Measurements from ENCODE around the gene CSNK1A1.
"Not testable (repeated sequence)": the region's sequence is repeated elsewhere in the genome, so short reads cannot be mapped to it uniquely, and the experiment has no call there.

Gene CSNK1A1

DNA sequence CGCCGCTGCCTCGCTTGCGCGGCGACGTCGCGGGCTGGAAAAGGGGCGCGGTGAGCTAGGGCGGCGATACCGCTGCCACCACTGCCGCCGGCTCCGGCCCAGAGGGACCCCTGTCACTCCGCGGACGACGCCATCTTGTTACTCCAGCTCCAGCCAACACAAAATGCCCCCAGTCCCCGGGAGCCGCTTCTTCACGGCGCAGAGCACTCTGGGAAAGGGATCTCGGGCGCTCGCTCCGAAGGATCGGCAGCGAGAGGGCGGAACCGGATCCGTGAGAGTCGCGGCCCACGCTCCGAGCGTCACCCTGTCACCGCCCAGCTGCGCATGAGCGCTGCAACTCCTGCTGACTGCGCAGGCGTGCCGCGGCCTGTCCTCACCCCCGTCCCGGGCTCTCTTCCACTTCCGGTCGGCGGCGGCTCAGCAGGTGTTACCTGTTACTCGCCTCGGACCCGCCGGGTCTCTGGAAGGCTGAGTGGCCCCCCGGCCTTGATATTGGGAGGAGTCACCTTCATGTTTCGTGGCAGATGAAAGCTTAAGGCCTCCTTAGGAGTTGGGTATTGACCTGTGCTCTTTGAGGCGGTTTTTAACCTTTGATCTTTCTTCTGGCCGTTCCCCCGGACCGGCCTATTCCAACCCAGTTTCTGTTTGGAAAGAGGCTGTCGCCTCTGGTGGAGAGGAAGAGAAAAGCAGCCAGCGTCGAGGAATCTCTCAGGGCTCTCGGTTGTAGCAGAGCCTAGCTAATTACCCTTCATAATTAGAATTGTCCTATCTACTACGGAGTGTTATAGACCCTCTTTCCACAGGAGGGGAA, at the start of gene CSNK1A1:
Gene CSNK1A1, minus strand, starts transcription at position 213 of the 811 bp plus-strand sequence. CDS start 475 bp downstream, outside the sequence.
- TF ChIP-seq, protein P1, sequence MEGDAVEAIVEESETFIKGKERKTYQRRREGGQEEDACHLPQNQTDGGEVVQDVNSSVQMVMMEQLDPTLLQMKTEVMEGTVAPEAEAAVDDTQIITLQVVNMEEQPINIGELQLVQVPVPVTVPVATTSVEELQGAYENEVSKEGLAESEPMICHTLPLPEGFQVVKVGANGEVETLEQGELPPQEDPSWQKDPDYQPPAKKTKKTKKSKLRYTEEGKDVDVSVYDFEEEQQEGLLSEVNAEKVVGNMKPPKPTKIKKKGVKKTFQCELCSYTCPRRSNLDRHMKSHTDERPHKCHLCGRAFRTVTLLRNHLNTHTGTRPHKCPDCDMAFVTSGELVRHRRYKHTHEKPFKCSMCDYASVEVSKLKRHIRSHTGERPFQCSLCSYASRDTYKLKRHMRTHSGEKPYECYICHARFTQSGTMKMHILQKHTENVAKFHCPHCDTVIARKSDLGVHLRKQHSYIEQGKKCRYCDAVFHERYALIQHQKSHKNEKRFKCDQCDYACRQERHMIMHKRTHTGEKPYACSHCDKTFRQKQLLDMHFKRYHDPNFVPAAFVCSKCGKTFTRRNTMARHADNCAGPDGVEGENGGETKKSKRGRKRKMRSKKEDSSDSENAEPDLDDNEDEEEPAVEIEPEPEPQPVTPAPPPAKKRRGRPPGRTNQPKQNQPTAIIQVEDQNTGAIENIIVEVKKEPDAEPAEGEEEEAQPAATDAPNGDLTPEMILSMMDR (IDR thresholded peaks at IDR 0.05; ENCODE audit: extremely low read depth, missing control alignments), result peak; percentile 63
- peak; percentile 98 for DNase-seq (ENCODE audit: low spot score)

DNA sequence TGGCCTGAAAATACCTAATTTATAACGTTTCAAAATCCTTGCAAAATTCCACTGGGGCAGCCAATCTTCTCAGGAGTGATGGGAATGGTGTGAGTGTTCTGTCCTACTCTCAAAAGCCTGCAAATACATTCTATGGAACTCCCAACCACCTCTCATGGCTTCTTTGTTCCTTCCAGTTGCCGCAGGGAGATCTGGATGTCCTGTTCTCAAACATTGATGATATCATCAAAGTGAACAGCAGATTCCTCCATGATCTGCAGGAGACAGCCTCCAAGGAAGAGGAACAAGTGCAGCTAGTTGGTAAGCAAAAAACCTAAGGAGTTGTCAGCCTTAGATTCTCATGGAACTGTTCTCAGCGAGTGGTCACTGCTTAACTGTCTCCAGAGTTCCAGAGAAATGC, 49.7 kb upstream of the CSNK1A1 start:
- TF ChIP-seq, protein P1 (IDR thresholded peaks at IDR 0.05; ENCODE audit: extremely low read depth, missing control alignments), result no peak
- DNase-seq (ENCODE audit: low spot score), result no peak

DNA sequence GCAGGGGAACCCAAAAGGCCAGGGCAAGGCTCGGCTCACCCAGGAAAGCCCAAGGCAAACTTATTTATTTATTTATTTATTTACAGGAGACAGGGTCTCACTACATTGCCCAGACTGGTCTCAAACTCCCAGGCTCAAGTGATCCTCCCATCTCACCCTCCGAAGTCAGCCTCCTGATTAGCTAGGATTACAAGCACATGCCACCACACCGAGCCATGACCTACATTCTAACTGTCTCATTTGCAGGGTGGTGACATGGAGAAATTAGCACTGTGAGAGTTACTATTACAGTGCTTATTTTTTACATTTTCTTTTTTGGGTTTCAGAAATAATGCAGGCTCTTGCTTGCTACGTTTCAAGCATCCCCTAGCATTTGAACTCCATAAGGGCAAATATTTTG, 48.1 kb upstream of the CSNK1A1 start:
- no peak for DNase-seq (ENCODE audit: low spot score)

DNA sequence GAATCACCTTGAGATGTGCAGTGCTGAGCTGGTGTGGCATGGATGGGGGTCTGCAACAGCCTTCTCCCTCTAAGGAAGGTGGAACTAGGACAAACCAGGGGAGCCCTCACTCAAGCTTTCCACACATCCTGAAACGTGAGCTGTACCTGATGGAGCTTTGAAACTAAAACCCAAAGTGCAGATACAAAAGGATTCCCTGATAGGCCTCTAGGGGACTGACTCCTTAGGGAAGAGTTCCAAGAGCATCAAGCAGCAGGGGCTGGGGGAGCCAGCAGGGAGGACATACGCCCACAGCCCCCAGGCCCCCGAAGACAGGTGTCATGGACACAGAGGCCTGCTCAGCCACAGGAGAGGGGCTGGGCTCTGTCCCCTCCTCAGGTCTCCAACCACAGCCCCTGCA, 47.7 kb upstream of the CSNK1A1 start:
- TF ChIP-seq, protein P1 (IDR thresholded peaks at IDR 0.05; ENCODE audit: extremely low read depth, missing control alignments), result no peak
- no peak for DNase-seq (ENCODE audit: low spot score)

More for the DNA sequence above, 48.1 kb upstream of the CSNK1A1 start:
- TF ChIP-seq, protein P1 (IDR thresholded peaks at IDR 0.05; ENCODE audit: extremely low read depth, missing control alignments), result no peak

DNA sequence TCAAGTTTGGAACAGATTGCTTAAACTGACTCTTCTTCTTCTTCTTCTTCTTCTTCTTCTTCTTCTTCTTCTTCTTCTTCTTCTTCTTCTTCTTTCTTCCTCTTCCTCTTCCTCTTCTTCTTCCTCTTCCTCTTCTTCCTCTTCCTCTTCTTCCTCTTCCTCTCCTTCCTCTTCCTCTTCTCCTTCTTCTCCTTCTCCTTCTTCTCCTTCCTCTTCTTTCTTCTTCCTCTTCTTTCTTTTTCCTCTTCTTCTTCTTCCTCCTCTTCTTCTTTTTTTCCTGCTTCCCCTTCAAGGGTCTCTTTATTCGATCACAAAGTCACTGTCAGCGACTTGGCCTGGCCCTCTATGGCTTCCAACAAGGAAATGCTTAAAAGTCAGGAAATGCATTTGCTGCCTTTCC, 47.0 kb upstream of the CSNK1A1 start:
- not testable (repeated sequence) for DNase-seq (ENCODE audit: low spot score)

DNA sequence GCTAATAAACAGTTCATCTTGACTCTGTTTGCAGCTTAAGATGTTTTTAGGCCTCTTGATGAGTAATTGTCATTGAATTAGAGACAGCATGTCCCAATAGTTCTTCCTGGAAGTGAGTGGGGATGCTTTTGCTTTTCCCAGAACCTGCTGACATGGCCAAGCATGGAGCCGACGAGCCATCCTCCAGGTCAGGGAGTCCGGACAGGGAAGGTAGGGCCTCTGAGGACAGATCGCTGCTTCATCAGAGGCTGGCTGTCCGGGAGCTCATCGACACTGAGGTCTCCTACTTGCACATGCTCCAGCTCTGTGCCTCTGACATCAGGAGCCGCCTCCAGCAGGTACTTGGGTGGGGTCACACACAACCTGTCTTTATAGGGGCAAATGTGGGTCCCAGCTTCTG, 46.4 kb upstream of the CSNK1A1 start:
- TF ChIP-seq, protein P1 (IDR thresholded peaks at IDR 0.05; ENCODE audit: extremely low read depth, missing control alignments), result no peak
- no peak for DNase-seq (ENCODE audit: low spot score)

DNA sequence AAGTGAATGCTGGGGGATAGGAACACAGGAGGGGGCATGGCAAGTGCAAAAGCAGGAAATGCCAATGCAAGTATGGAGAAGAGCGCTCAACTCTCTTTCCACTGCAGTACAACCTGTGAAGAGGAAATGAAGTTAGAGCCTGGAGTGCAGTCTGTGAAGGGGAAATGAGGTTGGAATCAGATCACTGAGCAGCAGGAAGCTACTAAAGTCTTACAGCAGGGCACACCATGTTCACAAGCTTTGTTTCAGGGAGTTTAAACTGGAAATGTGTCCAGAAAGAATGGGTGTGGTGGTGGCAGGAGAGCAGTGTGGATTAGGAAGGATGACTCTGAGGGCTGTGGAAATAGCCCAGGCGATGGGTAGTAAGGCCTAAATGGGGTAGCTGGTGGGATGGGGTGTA, 45.5 kb upstream of the CSNK1A1 start:
- DNase-seq (ENCODE audit: low spot score), result no peak
- TF ChIP-seq, protein P1 (IDR thresholded peaks at IDR 0.05; ENCODE audit: extremely low read depth, missing control alignments), result no peak

GRCh38 chr5:149595105-149595504, 43.9 kb upstream of the CSNK1A1 start:
- not testable (repeated sequence) for DNase-seq (ENCODE audit: low spot score)
